Suprapubic skin (tissue), 4 donors: Measurements from ENCODE around the gene GBF1.

ENCODE experiments used
- CTCF ChIP-seq, 2 donors: fragments of 200-600 bp in 1 of 2; fragments of 450-650 bp in 1 of 2; sonication (generic) in 1 of 2; IDR thresholded peaks; one replicate each; pipeline ENCODE4 v1.5.1; 2016 to 2019; ENCODE audit warnings: antibody characterized with exemption in 2 of 2, mild to moderate bottlenecking in 1 of 2, moderate library complexity in 1 of 2
- POLR2A ChIP-seq, 2 donors: fragments of 450-650 bp; IDR thresholded peaks; one replicate each; pipeline ENCODE4 v1.6.1; 2017; ENCODE audit warnings: antibody characterized with exemption in 2 of 2, mild to moderate bottlenecking in 2 of 2, moderate library complexity in 2 of 2
- POLR2AphosphoS5 ChIP-seq, 3 donors: sonication (generic); formaldehyde crosslinking; IDR thresholded peaks; one replicate each; pipeline ENCODE4 v1.6.1; 2017; ENCODE audit warnings: antibody characterized with exemption in 3 of 3

GRCh38 chr10:102309916-102310315 lies 64.6 kb downstream of the GBF1 start:
- TF ChIP-seq POLR2AphosphoS5 (IDR thresholded peaks at IDR 0.05) (no peak), CTCF (IDR thresholded peaks at IDR 0.05) (no peak), POLR2A (IDR thresholded peaks at IDR 0.05) (no peak)
